GM12891 (cell line): ENCODE measurements around the gene RGS17.

ENCODE experiments used
- POLR2A ChIP-seq: IDR thresholded peaks from 2 replicates; pipeline ENCODE4 v1.6.1; 2011; ENCODE audit warnings: low read depth, low read length, control low read depth
- POLR2AphosphoS5 ChIP-seq: IDR thresholded peaks from 2 replicates; pipeline ENCODE4 v1.6.1; 2011; ENCODE audit warnings: low read depth, low read length, control low read depth
- SPI1 ChIP-seq: IDR thresholded peaks from 2 replicates; pipeline ENCODE4 v1.6.1; 2011; ENCODE audit warnings: low read depth, low read length, control low read depth
- TAF1 ChIP-seq: IDR thresholded peaks from 2 replicates; pipeline ENCODE4 v1.6.1; 2011; ENCODE audit warnings: low read depth, low read length, control low read depth

GRCh38 chr6:153106021-153106420 is 25.1 kb downstream of the RGS17 start:
- TF ChIP-seq SPI1 (no peak), POLR2A (no peak), TAF1 (no peak), POLR2AphosphoS5 (no peak)
